Uterus (tissue), 2 donors: ENCODE results near the gene AKNA.
"Not testable (repeated sequence)": the region's sequence is repeated elsewhere in the genome, so short reads cannot be mapped to it uniquely, and the experiment has no call there.

Source experiments
- CTCF ChIP-seq, 4 experiments: fragments of 200-600 bp in 2 of 4; fragments of 450-650 bp in 2 of 4; sonication (generic) in 2 of 4; IDR thresholded peaks; one replicate each; pipeline ENCODE4 v1.5.1; 2016 to 2019; ENCODE audit warnings: antibody characterized with exemption in 4 of 4, mild to moderate bottlenecking in 2 of 4, moderate library complexity in 1 of 4
- POLR2A ChIP-seq, 2 donors: fragments of 450-650 bp; IDR thresholded peaks; one replicate each; pipeline ENCODE4 v1.6.1; 2016; ENCODE audit warnings: antibody characterized with exemption in 2 of 2, mild to moderate bottlenecking in 1 of 2, moderate library complexity in 1 of 2

GRCh38 chr9:114322160-114322818, 65.5 kb downstream of the AKNA start:
- TF ChIP-seq CTCF, POLR2A (IDR thresholded peaks at IDR 0.05): not testable (repeated sequence)
